ENCODE results near the gene PRG3.

PRG3 gene

DNA sequence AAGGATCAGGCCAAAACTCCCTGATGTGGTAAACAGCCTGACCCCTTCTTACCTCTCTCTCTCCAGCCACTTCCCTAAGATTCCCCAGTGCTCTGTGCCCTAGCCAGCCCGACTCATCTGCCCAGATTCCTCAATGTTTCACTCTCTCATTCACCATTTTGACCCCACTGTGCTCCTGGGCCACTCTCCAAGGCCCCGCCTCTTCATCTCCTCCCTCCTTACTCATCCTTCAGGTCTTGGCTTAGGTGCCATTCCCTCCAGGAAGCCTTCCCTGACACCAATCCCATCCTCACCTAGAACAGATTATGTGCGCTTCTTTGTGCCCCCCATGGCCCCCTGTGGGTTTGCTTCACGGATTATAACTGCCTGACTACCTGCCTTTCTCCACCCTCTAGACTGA is 32.7 kb upstream of the PRG3 start:
- DNase-seq (ENCODE audit: extremely low spot score): no peak
- TF ChIP-seq CTCF (IDR thresholded peaks at IDR 0.05; ENCODE audit: control extremely low read depth, extremely low read depth, low read depth, missing control alignments): no peak
- ChIA-PET POLR2A (no interaction called here), CTCF (no interaction called here)

DNA sequence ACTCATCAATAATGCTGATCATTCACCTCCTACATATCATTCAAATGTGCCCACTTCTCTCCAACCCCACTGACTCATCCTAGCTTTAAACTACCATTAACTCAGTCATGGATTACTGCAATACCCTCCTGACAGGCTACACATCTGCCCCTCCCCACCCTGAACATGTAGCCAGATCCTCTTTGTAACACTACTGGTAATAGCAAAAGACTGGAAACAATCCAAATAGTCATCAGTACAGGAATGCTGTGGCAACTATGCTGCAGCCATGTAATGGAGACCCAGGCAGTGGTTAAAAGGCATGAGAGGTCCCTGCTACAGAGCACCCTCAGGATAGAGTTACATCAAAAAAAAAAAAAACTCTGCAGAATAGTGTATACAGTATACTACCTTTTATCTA is 29.3 kb upstream of the PRG3 start:
- TF ChIP-seq CTCF (IDR thresholded peaks at IDR 0.05; ENCODE audit: control extremely low read depth, extremely low read depth, low read depth, missing control alignments): no peak
- DNase-seq (ENCODE audit: extremely low spot score): no peak
- CTCF ChIA-PET: interaction anchor here (1.5 to 2.5 kb wide), 3 partner anchors 9 to 12 kb away, joined by 4 to 13 read pairs (median 4); no protein-coding TSS in a partner anchor
- POLR2A ChIA-PET: interaction anchor here (1.4 kb wide), 1 partner anchor 14 kb away, joined by 4 read pairs; no protein-coding TSS in a partner anchor

DNA sequence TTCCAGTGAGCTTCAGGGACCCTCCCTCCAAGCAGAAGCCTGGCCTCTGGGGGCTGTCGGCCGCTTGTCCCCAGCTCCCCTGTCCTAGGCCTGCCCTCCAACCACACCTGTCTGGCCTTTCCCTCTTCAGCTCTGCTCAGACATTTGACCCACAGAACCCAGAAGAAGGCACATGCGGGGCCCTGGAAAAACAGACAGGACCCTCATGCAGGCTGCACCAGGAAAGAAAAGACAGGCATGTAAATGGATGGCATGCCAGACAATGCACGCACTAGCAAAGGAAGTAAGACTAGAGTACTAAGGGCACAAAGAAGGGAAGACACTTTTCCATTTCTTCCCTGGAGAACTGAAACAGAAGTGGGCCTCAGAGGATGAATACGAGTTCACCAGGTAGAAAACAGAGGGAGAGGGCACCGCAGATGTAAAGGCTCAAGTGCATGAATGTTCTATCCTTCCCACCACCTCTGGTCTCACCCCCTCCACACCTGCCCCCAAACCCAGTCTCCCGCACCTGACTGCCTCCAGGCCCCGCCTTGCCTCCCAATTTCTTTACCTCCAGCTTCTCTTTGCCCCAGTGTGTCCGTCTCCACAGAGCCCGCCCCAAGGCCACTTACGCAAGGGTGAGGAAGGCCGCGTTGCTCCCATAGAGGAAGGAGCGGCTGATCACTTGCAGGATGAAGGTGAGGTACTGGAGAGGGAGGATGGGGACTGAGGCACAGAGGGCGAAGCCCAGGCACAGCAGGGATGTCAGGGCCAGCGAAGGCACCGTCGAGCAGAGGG is 28.6 kb upstream of the PRG3 start:
- DNase-seq (ENCODE audit: extremely low spot score): no peak
- ChIA-PET CTCF (interaction anchor here (0.9 to 2.5 kb wide), 8 partner anchors 8 to 118 kb away, joined by 3 to 13 read pairs (median 4); no protein-coding TSS in a partner anchor), POLR2A (interaction anchor here (1.0 to 1.4 kb wide), 4 partner anchors 9 to 15 kb away, joined by 3 to 4 read pairs (median 3); no protein-coding TSS in a partner anchor)
- no peak for TF ChIP-seq CTCF (IDR thresholded peaks at IDR 0.05; ENCODE audit: control extremely low read depth, extremely low read depth, low read depth, missing control alignments)

DNA sequence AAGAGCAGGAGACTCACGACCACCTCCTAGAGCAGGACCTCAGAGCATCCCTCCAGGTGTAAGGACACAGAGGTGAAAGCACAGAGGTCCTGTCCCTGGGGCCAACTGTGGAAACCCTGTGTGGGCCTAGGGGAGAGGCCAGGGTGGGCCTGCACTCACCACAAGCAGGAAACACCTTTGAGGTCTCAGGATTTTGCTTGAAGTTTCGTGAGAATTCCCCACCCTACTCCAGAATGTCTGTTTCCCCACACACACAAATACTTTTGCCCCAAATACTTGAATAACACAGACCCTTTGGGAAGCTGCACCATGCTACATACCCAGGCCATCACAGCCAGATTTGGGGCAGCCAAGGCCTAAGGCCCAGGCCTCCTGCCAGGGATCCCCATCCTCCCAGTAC is 27.8 kb upstream of the PRG3 start:
- TF ChIP-seq CTCF (IDR thresholded peaks at IDR 0.05; ENCODE audit: control extremely low read depth, extremely low read depth, low read depth, missing control alignments): no peak
- DNase-seq (ENCODE audit: extremely low spot score): no peak
- ChIA-PET POLR2A (interaction anchor here (1.0 to 1.3 kb wide), 4 partner anchors 10 to 16 kb away, joined by 3 to 7 read pairs (median 3); no protein-coding TSS in a partner anchor), CTCF (interaction anchor here (0.9 to 2.5 kb wide), 8 partner anchors 8 to 118 kb away, joined by 3 to 13 read pairs (median 4); no protein-coding TSS in a partner anchor)

- POLR2A ChIA-PET: interaction anchor here (1.0 kb wide), 1 partner anchor 17 kb away, joined by 7 read pairs; no protein-coding TSS in a partner anchor
- CTCF ChIA-PET: interaction anchor here (1.2 to 2.5 kb wide), 3 partner anchors 11 to 119 kb away, joined by 4 to 13 read pairs (median 6); no protein-coding TSS in a partner anchor
- no peak for TF ChIP-seq CTCF (IDR thresholded peaks at IDR 0.05; ENCODE audit: control extremely low read depth, extremely low read depth, low read depth, missing control alignments)
- DNase-seq (ENCODE audit: extremely low spot score): no peak
Observed at GRCh38 chr11:57407941-57408475, 27.1 kb upstream of the PRG3 start.

All from GM10248 (cell line).